GM12878 (cell line): ENCODE measurements around the gene CDCP1. TPM values are rescaled to one million over a fixed set of nuclear protein-coding genes. Genes with fewer than 3 reads are reported as not detected.

ENCODE experiments used
- ATAC-seq: fragments of 200-7000 bp; cut with Tn5 transposase; 3 replicates; pipeline ENCODE4 v1.9.1; 2020; ENCODE audit warnings: mild to moderate bottlenecking, moderate library complexity
- BruUV-seq: library from RNA; stranded (reverse); fragments of 400-500 nt; replicated peaks from 2 replicates; lab custom pipeline; 2021; lab: Mats Ljungman, UMichigan
- CTCF ChIA-PET: fragments of 300-600 bp; sonication (Branson Sonifier 250); formaldehyde crosslinking; extraction: SDS; loops from one replicate; lab custom pipeline; 2021; ENCODE audit warnings: inconsistent platforms; lab: Yijun Ruan, JAX
- POLR2A ChIA-PET: fragments of 350-600 bp; formaldehyde crosslinking; extraction: SDS; loops from one replicate; lab custom pipeline; 2021; ENCODE audit warnings: inconsistent platforms; lab: Charles Lee
- RAD21 ChIA-PET: fragments of 300-600 bp; sonication (Branson Sonifier 250); formaldehyde crosslinking; loops from one replicate; lab custom pipeline; 2023; ENCODE audit warnings: antibody characterized with exemption; ENCODE audit not compliant: unreplicated experiment; lab: Charles Lee
- SMC1A ChIA-PET: fragments of 300-600 bp; sonication (Branson Sonifier 250); formaldehyde crosslinking; loops from one replicate; lab custom pipeline; 2023; ENCODE audit not compliant: unreplicated experiment, uncharacterized antibody; lab: Charles Lee
- DNase-seq: peaks from one replicate; pipeline ENCODE4 v3.0.0-alpha.2; 2011; ENCODE audit warnings: low read depth, low spot score
- FAIRE-seq: peaks from 3 replicates; lab custom pipeline; 2011; peaks lifted over from hg19 to GRCh38; lab: Jason Lieb, UNC
- H2AFZ ChIP-seq: 2 replicates; pipeline ENCODE4 v1.6.0; 2011; ENCODE audit warnings: low read depth, low read length, control low read depth; ENCODE audit not compliant: control insufficient read depth
- H3K27ac ChIP-seq: 2 replicates; pipeline ENCODE4 v1.5.1; 2011; ENCODE audit warnings: control low read depth; ENCODE audit not compliant: control insufficient read depth, insufficient read depth
- H3K27me3 ChIP-seq, 2 experiments: replicated peaks in 1 of 2; 2 replicates each; pipeline versions ENCODE4 v1.6.0 to v1.6.1; 2011; ENCODE audit warnings: low read length in 1 of 2; ENCODE audit not compliant: control insufficient read depth in 2 of 2, insufficient read depth in 2 of 2
- H3K36me3 ChIP-seq, 2 experiments: 2 replicates each; pipeline ENCODE4 v1.5.1; 2011; ENCODE audit warnings: low read length in 1 of 2; ENCODE audit not compliant: control insufficient read depth in 2 of 2, insufficient read depth in 2 of 2
- H3K4me1 ChIP-seq: 2 replicates; pipeline ENCODE4 v1.6.1; 2011; ENCODE audit warnings: mild to moderate bottlenecking, low read length, moderate library complexity, mixed read lengths; ENCODE audit not compliant: control insufficient read depth, insufficient read depth
- H3K4me2 ChIP-seq: 2 replicates; pipeline ENCODE4 v1.6.0; 2011; ENCODE audit warnings: control low read depth; ENCODE audit not compliant: control insufficient read depth, insufficient read depth
- H3K4me3 ChIP-seq: fragments of 200-600 bp; sonication (generic); 2 replicates; pipeline ENCODE4 v1.5.1; 2016
- H3K79me2 ChIP-seq: 2 replicates; pipeline ENCODE4 v1.6.0; 2011; ENCODE audit warnings: low read length; ENCODE audit not compliant: control insufficient read depth, insufficient read depth
- H3K9ac ChIP-seq: 2 replicates; pipeline ENCODE4 v1.8.0; 2011; ENCODE audit warnings: low read length, control low read depth, mixed read lengths; ENCODE audit not compliant: control insufficient read depth, insufficient read depth
- H3K9me3 ChIP-seq: replicated peaks from 3 replicates; pipeline ENCODE4 v1.5.1; 2011; ENCODE audit warnings: mild to moderate bottlenecking, low read length; ENCODE audit not compliant: control insufficient read depth, insufficient read depth
- H4K20me1 ChIP-seq: 2 replicates; pipeline ENCODE4 v1.6.0; 2011; ENCODE audit not compliant: control insufficient read depth, insufficient read depth
- BACH1 ChIP-seq: fragments of 450-650 bp; IDR thresholded peaks from 2 replicates; pipeline ENCODE4 v1.6.1; 2017; ENCODE audit warnings: mild to moderate bottlenecking, borderline replicate concordance
- BRCA1 ChIP-seq: IDR thresholded peaks from 2 replicates; pipeline ENCODE4 v1.6.1; 2011; ENCODE audit warnings: low read depth, low read length, improper control_type of control experiment
- ESRRA ChIP-seq: IDR thresholded peaks from 2 replicates; pipeline ENCODE4 v1.6.1; 2012; ENCODE audit warnings: mild to moderate bottlenecking, low read length, improper control_type of control experiment
- ETV6 ChIP-seq, 2 experiments: fragments of 450-650 bp in 1 of 2; IDR thresholded peaks in 1 of 2; conservative IDR thresholded peaks in 1 of 2; 2 replicates each; pipeline ENCODE4 v1.6.1; 2014; ENCODE audit warnings: antibody characterized with exemption in 1 of 2, borderline replicate concordance in 1 of 2, low read depth in 1 of 2, mild to moderate bottlenecking in 1 of 2, moderate library complexity in 1 of 2
- IRF3 ChIP-seq: fragments of 450-650 bp; IDR thresholded peaks from 2 replicates; pipeline ENCODE4 v1.6.1; 2014; ENCODE audit warnings: mild to moderate bottlenecking
- NFYB ChIP-seq: IDR thresholded peaks from 2 replicates; pipeline ENCODE4 v1.6.1; 2011; ENCODE audit warnings: low read depth, mild to moderate bottlenecking, low read length, improper control_type of control experiment, moderate library complexity; ENCODE audit not compliant: insufficient read depth
- NR2C1 ChIP-seq: fragments of 450-650 bp; IDR thresholded peaks from 2 replicates; pipeline ENCODE4 v1.6.1; 2017; ENCODE audit warnings: antibody characterized with exemption, mild to moderate bottlenecking, moderate library complexity
- PKNOX1 ChIP-seq: fragments of 450-650 bp; IDR thresholded peaks from 2 replicates; pipeline ENCODE4 v1.6.1; 2016; ENCODE audit warnings: mild to moderate bottlenecking
- SMC3 ChIP-seq: IDR thresholded peaks from 2 replicates; pipeline ENCODE4 v1.6.1; 2011; ENCODE audit warnings: low read length, improper control_type of control experiment, borderline replicate concordance
- STAT1 ChIP-seq: fragments of 450-650 bp; conservative IDR thresholded peaks from 2 replicates; pipeline ENCODE4 v1.6.1; 2014; ENCODE audit warnings: antibody characterized with exemption, mild to moderate bottlenecking
- STAT3 ChIP-seq: IDR thresholded peaks from 2 replicates; pipeline ENCODE4 v1.6.1; 2011; ENCODE audit warnings: low read depth, low read length, improper control_type of control experiment
- WGBS: methylation state at CpG from one replicate; pipeline ENCODE4 v1.1.6; 2016; ENCODE audit warnings: low lambda C conversion rate; ENCODE audit not compliant: insufficient replicate concordance, insufficient coverage; ENCODE audit errors: missing lambda C conversion rate; 5-methylcytosine and 5-hydroxymethylcytosine counted together
- in situ Hi-C: fragments of 300-500 bp; cut with MboI; formaldehyde crosslinking; loops from 9 replicates; pipeline ENCODE4 v1.14.3; 2018; ENCODE audit warnings: mixed read lengths
- intact Hi-C: fragments of 100-400 bp; cut with micrococcal nuclease; formaldehyde crosslinking; loops from one replicate; pipeline ENCODE4 v1.14.2; 2022; ENCODE audit not compliant: unreplicated experiment
- polyA plus RNA-seq, 11 experiments: library from polyadenylated mRNA; depleted of rRNA in 4 of 11; unstranded in 6 of 11; stranded (reverse) in 5 of 11; fragments of >200 nt; fragmentation: Nextera tagmentation in 4 of 11; fragmentation: Illumina TruSeq in 1 of 11; extraction: Ambion mirVana in 4 of 11; extraction: Trizol in 1 of 11; gene quantifications; 1 replicate in 1 of 11; 2 replicates in 10 of 11; pipeline versions ENCODE4 v1.2.1 to v1.2.3, GENCODE V29; 2011 to 2016; ENCODE audit warnings: inconsistent platforms in 2 of 11, missing spikeins in 2 of 11, low read depth in 1 of 11
- small RNA-seq: library from RNA; depleted of rRNA; stranded (forward); fragments of <200 nt; gene quantifications from one replicate; pipeline ENCODE3, GENCODE V24; 2014
- total RNA-seq, 4 experiments: library from RNA; depleted of rRNA in 3 of 4; stranded (reverse); fragments of >200 nt in 3 of 4; fragmentation: Illumina TruSeq in 1 of 4; extraction: Trizol in 1 of 4; gene quantifications; 2 replicates each; pipeline versions ENCODE4 v1.2.1 to v1.2.3, GENCODE V29; 2013 to 2021

CDCP1 gene
- total and polyA plus RNA-seq, 10 of the 15 experiments (the other 5 are each of a cell fraction or from before 2014, with no cell fraction given), result 0.35 to 2.2 (median 0.86) TPM

GRCh38 chr3:45033791-45034190, 112.4 kb downstream of the CDCP1 start:
- H3K79me2 ChIP-seq, result no peaks in the 10 kb centered on the region

More at GRCh38 chr3:45033791-45034190, 112.4 kb downstream of the CDCP1 start:
- CTCF ChIA-PET, result interaction anchor here (1.1 to 16.5 kb wide), 4 partner anchors 40 to 500 kb away, joined by 3 to 416 read pairs (median 4); no protein-coding TSS in a partner anchor
- no peak overlapping the region for H3K4me2 ChIP-seq
- no peak overlapping the region for H3K27ac ChIP-seq
- no peaks in the 10 kb centered on the region for H4K20me1 ChIP-seq
- SMC1A ChIA-PET, result interaction anchor here (0.6 to 1.4 kb wide), 4 partner anchors 10 to 1476 kb away, joined by 3 to 5 read pairs (median 3); no protein-coding TSS in a partner anchor
- in situ Hi-C loops (no loop called here), intact Hi-C loops (no loop called here)
- RAD21 ChIA-PET, result no interaction called here
- no TSS peak for BruUV-seq
- no peaks in the 10 kb centered on the region; a peak in 1 of 4 replicates for H3K36me3 ChIP-seq
- no peak for TF ChIP-seq ESRRA
- no peak for TF ChIP-seq ETV6 (conservative IDR thresholded peaks at IDR 0.05 in 1 of 2, IDR thresholded peaks at IDR 0.05 in 1 of 2; ENCODE audit: borderline replicate concordance in 1 of 2, low read depth in 1 of 2)
- TF ChIP-seq SMC3, result no peak
- TF ChIP-seq STAT3, result no peak
- TF ChIP-seq BRCA1, result no peak
- no peak for TF ChIP-seq NFYB
- no peak for TF ChIP-seq STAT1
- no peak for TF ChIP-seq PKNOX1
- no peak for TF ChIP-seq IRF3
- no peak for TF ChIP-seq BACH1
- no peak for TF ChIP-seq NR2C1
- ATAC-seq (no peak), DNase-seq (no peak), FAIRE-seq (no peak)
- POLR2A ChIA-PET, result no interaction called here
- peaks cover 9% of the 10 kb centered on the region for H3K4me1 ChIP-seq
- no peaks in the 10 kb centered on the region; a peak in 2 of 4 replicates for H3K27me3 ChIP-seq
- no peaks in the 10 kb centered on the region for H3K9me3 ChIP-seq
- no peak overlapping the region for H3K9ac ChIP-seq
- no peak overlapping the region for H2AFZ ChIP-seq
- WGBS, result 73% methylated on average over 6 of the region's 6 CpGs
- H3K4me3 ChIP-seq, result no peak overlapping the region

Small RNA genes within 50 kb of the gene (small RNA-seq; reads per million reads assigned to genes)
- gene RNU5B-3P, result not detected

Other genes with a start within 250 kb of the CDCP1 start
- gene ZDHHC3, start 170.2 kb downstream of the CDCP1 start, total RNA-seq (2014; rRNA removed), result 46.5 and 46.9 TPM in 2 replicates
- 29.6 and 32.1 TPM in 2 replicates for gene ZDHHC3, start 170.2 kb downstream of the CDCP1 start, total RNA-seq (2014; rRNA removed; fragmentation: Illumina TruSeq; extraction: Trizol)
- 40.0 and 42.6 TPM in 2 replicates for gene ZDHHC3, start 170.2 kb downstream of the CDCP1 start, total RNA-seq (2021)
- 56.5 and 79.1 TPM in 2 replicates for gene ZDHHC3, start 170.2 kb downstream of the CDCP1 start, polyA plus RNA-seq (2011; rRNA removed)
- gene ZDHHC3, start 170.2 kb downstream of the CDCP1 start, polyA plus RNA-seq (2014; fragmentation: Illumina TruSeq; extraction: Trizol), result 40.3 and 47.8 TPM in 2 replicates
- gene ZDHHC3, start 170.2 kb downstream of the CDCP1 start, polyA plus RNA-seq (2014; fragmentation: Nextera tagmentation; extraction: Ambion mirVana), result 1 to 10 TPM; 6.8 to 7.4 TPM
- 38.1 and 41.5 TPM in 2 replicates for gene ZDHHC3, start 170.2 kb downstream of the CDCP1 start, polyA plus RNA-seq (2014; rRNA removed)
- gene ZDHHC3, start 170.2 kb downstream of the CDCP1 start, polyA plus RNA-seq (2016; fragmentation: Nextera tagmentation; extraction: Ambion mirVana), result 10 to 100 TPM; 39.4 to 42.1 TPM
- 76.8 and 77.9 TPM in 2 replicates for gene EXOSC7, start 170.1 kb downstream of the CDCP1 start, total RNA-seq (2014; rRNA removed)
- 66.7 and 68.5 TPM in 2 replicates for gene EXOSC7, start 170.1 kb downstream of the CDCP1 start, total RNA-seq (2014; rRNA removed; fragmentation: Illumina TruSeq; extraction: Trizol)
- gene EXOSC7, start 170.1 kb downstream of the CDCP1 start, total RNA-seq (2021), result 55.5 and 62.2 TPM in 2 replicates
- 119 and 121 TPM in 2 replicates for gene EXOSC7, start 170.1 kb downstream of the CDCP1 start, polyA plus RNA-seq (2011; rRNA removed)
- gene EXOSC7, start 170.1 kb downstream of the CDCP1 start, polyA plus RNA-seq (2014; fragmentation: Illumina TruSeq; extraction: Trizol), result 46.3 and 58.0 TPM in 2 replicates
- 100 to 1,000 TPM; 159 to 193 TPM for gene EXOSC7, start 170.1 kb downstream of the CDCP1 start, polyA plus RNA-seq (2014; fragmentation: Nextera tagmentation; extraction: Ambion mirVana)
- 71.9 and 72.6 TPM in 2 replicates for gene EXOSC7, start 170.1 kb downstream of the CDCP1 start, polyA plus RNA-seq (2014; rRNA removed)
- 10 to 100 TPM; 88.9 to 94.5 TPM for gene EXOSC7, start 170.1 kb downstream of the CDCP1 start, polyA plus RNA-seq (2016; fragmentation: Nextera tagmentation; extraction: Ambion mirVana)
- 0.11 TPM in 1 of 2 replicates, not detected in the other for gene CLEC3B, start 120.1 kb downstream of the CDCP1 start, total RNA-seq (2014; rRNA removed)
- gene CLEC3B, start 120.1 kb downstream of the CDCP1 start, total RNA-seq (2014; rRNA removed; fragmentation: Illumina TruSeq; extraction: Trizol), result not detected in 2 replicates
- 0.23 TPM in 1 of 2 replicates, not detected in the other for gene CLEC3B, start 120.1 kb downstream of the CDCP1 start, total RNA-seq (2021)
- gene CLEC3B, start 120.1 kb downstream of the CDCP1 start, polyA plus RNA-seq (2011; rRNA removed), result not detected in 2 replicates
- not detected in 2 replicates for gene CLEC3B, start 120.1 kb downstream of the CDCP1 start, polyA plus RNA-seq (2014; fragmentation: Illumina TruSeq; extraction: Trizol)
- not detected for gene CLEC3B, start 120.1 kb downstream of the CDCP1 start, polyA plus RNA-seq (2014; fragmentation: Nextera tagmentation; extraction: Ambion mirVana)
- 0.13 TPM in 1 of 2 replicates, not detected in the other for gene CLEC3B, start 120.1 kb downstream of the CDCP1 start, polyA plus RNA-seq (2014; rRNA removed)
- gene CLEC3B, start 120.1 kb downstream of the CDCP1 start, polyA plus RNA-seq (2016; fragmentation: Nextera tagmentation; extraction: Ambion mirVana), result not detected
- not detected in 2 replicates for gene TMEM158, start 79.9 kb upstream of the CDCP1 start, total RNA-seq (2014; rRNA removed)
- gene TMEM158, start 79.9 kb upstream of the CDCP1 start, total RNA-seq (2014; rRNA removed; fragmentation: Illumina TruSeq; extraction: Trizol), result not detected in 2 replicates
- not detected in 2 replicates for gene TMEM158, start 79.9 kb upstream of the CDCP1 start, total RNA-seq (2021)
- not detected in 2 replicates for gene TMEM158, start 79.9 kb upstream of the CDCP1 start, polyA plus RNA-seq (2011; rRNA removed)
- not detected in 2 replicates for gene TMEM158, start 79.9 kb upstream of the CDCP1 start, polyA plus RNA-seq (2014; fragmentation: Illumina TruSeq; extraction: Trizol)
- gene TMEM158, start 79.9 kb upstream of the CDCP1 start, polyA plus RNA-seq (2014; fragmentation: Nextera tagmentation; extraction: Ambion mirVana), result not detected
- not detected in 2 replicates for gene TMEM158, start 79.9 kb upstream of the CDCP1 start, polyA plus RNA-seq (2014; rRNA removed)
- not detected for gene TMEM158, start 79.9 kb upstream of the CDCP1 start, polyA plus RNA-seq (2016; fragmentation: Nextera tagmentation; extraction: Ambion mirVana)
- 29.9 and 31.3 TPM in 2 replicates for gene LARS2, start 242.2 kb upstream of the CDCP1 start, total RNA-seq (2014; rRNA removed)
- 27.6 and 29.5 TPM in 2 replicates for gene LARS2, start 242.2 kb upstream of the CDCP1 start, total RNA-seq (2014; rRNA removed; fragmentation: Illumina TruSeq; extraction: Trizol)
- gene LARS2, start 242.2 kb upstream of the CDCP1 start, total RNA-seq (2021), result 36.5 and 38.9 TPM in 2 replicates
- gene LARS2, start 242.2 kb upstream of the CDCP1 start, polyA plus RNA-seq (2011; rRNA removed), result 23.8 and 27.0 TPM in 2 replicates
- 23.9 and 30.8 TPM in 2 replicates for gene LARS2, start 242.2 kb upstream of the CDCP1 start, polyA plus RNA-seq (2014; fragmentation: Illumina TruSeq; extraction: Trizol)
- gene LARS2, start 242.2 kb upstream of the CDCP1 start, polyA plus RNA-seq (2014; fragmentation: Nextera tagmentation; extraction: Ambion mirVana), result 1 to 10 TPM; 2.8 to 3.5 TPM
- 22.5 and 23.8 TPM in 2 replicates for gene LARS2, start 242.2 kb upstream of the CDCP1 start, polyA plus RNA-seq (2014; rRNA removed)
- gene LARS2, start 242.2 kb upstream of the CDCP1 start, polyA plus RNA-seq (2016; fragmentation: Nextera tagmentation; extraction: Ambion mirVana), result 10 to 100 TPM; 31.3 to 35.7 TPM